Astrocyte of the spinal cord (primary cell): Measurements from ENCODE around the gene KMT2D.

ENCODE experiments used
- DNase-seq: peaks from one replicate; pipeline ENCODE4 v3.0.0; 2011; ENCODE audit warnings: low read depth, low spot score
- H3K4me3 ChIP-seq: 2 replicates; pipeline ENCODE4 v1.5.1; 2011; ENCODE audit warnings: low read depth, mild to moderate bottlenecking, low read length, moderate library complexity
- in situ Hi-C: cut with HindIII; loops from 2 replicates; pipeline ENCODE4 v1.10.0; 2017; ENCODE audit warnings: low sequenced_read_pairs
- TF ChIP-seq, protein P1 (sequence below): IDR thresholded peaks from 2 replicates; pipeline ENCODE4 v1.5.1; 2012; ENCODE audit warnings: low read depth, mild to moderate bottlenecking, low read length, inconsistent platforms

The KMT2D gene

DNA sequence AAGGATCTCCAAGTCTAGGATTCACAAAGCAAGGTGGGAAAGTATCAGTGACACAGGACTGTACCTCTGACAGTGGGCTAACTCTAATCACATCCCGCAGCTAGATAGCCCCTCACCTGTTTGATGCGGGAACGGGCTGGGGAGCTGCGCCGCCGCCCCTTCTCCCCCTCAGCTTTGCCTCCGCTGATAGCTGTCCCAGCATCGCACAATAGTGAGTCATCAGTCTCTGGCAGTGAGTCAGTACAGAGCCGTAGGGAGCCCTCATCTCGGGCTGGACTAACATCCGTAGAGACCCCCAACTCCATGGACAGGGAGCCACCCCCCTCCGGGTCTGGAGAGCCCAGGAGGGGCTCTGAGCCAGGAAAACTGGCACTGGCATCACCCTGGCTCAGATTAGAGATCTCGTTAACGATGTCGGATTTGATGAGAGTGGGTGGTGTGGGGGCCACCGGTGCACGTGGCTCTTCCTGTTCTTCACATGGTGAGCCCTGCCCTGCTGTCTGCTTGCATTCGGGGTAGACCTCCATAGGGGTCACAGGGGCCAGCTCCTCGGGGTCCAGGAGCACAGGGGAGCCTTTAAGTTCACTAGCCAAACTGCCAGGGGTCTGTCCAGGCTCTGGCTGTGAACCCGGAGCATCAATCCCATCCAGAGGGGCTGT lies 10.9 kb downstream of the KMT2D start:
- DNase-seq: peak; percentile 75
- TF ChIP-seq, protein P1, sequence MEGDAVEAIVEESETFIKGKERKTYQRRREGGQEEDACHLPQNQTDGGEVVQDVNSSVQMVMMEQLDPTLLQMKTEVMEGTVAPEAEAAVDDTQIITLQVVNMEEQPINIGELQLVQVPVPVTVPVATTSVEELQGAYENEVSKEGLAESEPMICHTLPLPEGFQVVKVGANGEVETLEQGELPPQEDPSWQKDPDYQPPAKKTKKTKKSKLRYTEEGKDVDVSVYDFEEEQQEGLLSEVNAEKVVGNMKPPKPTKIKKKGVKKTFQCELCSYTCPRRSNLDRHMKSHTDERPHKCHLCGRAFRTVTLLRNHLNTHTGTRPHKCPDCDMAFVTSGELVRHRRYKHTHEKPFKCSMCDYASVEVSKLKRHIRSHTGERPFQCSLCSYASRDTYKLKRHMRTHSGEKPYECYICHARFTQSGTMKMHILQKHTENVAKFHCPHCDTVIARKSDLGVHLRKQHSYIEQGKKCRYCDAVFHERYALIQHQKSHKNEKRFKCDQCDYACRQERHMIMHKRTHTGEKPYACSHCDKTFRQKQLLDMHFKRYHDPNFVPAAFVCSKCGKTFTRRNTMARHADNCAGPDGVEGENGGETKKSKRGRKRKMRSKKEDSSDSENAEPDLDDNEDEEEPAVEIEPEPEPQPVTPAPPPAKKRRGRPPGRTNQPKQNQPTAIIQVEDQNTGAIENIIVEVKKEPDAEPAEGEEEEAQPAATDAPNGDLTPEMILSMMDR: no peak
- in situ Hi-C loops: no loop called here
- no peak overlapping the region for H3K4me3 ChIP-seq

DNA sequence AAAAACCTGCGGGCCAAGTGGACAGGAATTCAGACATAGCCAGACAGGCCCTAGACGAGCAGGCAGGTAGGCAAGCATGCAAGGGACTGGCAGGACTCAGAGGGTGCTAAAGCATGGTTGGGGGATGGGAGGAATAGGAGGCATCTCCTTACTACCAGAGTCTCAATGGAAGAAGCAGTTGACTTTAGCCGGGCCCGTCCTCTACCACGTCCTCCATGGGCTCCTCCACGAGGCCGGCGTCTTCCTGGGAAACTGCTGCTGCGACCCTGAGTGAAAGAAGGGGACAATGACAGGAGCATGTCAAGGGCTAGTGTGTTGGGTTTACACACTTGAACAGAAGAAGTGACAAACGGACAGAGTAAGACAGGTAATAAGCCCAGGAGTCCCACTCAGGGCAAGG lies 11.6 kb downstream of the KMT2D start:
- TF ChIP-seq, protein P1: no peak
- in situ Hi-C loops: no loop called here
- no peak overlapping the region for H3K4me3 ChIP-seq
- no peak for DNase-seq

DNA sequence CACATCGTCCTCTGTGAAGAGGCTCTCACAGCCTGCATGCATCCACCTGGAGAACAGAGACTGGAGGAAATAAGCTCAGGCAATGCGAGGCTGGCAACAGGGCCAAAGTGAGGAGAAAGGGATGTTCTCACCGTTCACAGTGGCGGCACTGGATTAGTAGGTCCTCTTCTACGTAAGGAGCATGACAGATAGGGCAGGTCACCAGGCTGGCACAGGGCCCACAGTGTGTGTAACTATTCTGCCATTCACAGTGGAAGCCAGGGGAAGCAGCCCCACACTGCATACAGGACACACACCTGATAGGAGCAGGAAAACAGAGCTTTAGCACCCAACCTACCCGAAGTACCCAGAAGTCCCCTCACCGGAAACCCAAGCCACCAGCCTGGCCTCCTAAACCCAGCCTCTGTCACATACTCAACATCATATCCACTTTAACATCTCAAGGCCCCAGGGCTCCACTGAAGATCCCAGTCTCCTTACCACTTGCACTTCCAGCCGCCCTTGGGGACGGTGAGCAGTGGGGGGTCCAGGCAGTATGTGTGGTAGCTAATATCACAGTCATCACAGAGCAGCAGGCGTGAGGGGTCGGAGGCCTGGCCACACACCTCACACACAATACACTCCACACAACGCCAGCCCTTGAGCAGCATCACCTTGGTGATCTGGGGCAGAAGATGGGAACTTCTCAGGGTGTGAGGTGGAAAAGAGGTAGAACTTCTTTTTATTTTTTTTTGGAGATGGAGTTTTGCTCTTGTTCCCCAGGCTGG lies 14.3 kb downstream of the KMT2D start:
- no peak overlapping the region for H3K4me3 ChIP-seq
- TF ChIP-seq, protein P1: no peak
- in situ Hi-C loops: no loop called here
- DNase-seq: no peak

DNA sequence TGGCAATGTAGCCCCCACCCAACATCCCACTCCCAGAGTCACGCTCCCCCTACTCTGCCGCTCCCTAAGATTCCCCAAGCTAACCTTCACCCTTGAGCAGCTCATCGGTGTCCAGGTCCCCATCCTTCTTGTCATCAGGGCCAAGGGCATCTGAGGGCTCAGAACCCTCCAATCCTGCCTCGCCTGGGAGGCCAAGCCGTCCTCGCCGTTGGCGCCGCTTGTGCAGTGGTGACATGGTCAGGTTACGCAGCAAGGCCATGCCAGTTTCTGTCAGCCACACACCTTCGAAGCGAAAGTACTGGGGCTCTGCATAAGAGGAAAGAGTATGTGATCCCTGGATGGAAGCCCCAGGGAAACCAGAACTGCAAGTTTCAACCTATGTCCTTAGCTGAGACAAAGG lies 15.9 kb downstream of the KMT2D start:
- TF ChIP-seq, protein P1: no peak
- no peak overlapping the region for H3K4me3 ChIP-seq
- DNase-seq: no peak
- in situ Hi-C loops: no loop called here

DNA sequence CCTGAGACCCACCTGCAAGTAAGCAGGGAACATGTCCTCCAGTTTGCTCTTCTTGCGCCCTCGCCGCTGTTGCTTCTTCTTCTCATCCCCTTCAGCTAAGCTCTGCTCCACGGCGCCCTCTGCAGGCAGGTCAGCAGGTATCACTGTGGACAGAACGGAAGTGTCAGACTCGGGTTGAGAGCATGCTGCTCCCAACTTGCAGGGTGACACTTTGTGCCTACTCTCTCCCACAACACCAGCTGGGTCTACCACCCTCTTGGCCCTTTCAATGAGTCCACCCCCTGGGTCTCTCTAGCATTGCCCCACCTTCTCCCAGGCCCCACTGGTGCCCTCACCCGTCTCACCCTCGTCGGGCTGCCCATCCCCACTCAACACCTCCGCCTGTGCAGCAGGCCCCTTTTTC lies 16.7 kb downstream of the KMT2D start:
- H3K4me3 ChIP-seq: no peak overlapping the region
- peak; percentile 20 for DNase-seq
- TF ChIP-seq, protein P1: peak; percentile 81
- in situ Hi-C loops: no loop called here

DNA sequence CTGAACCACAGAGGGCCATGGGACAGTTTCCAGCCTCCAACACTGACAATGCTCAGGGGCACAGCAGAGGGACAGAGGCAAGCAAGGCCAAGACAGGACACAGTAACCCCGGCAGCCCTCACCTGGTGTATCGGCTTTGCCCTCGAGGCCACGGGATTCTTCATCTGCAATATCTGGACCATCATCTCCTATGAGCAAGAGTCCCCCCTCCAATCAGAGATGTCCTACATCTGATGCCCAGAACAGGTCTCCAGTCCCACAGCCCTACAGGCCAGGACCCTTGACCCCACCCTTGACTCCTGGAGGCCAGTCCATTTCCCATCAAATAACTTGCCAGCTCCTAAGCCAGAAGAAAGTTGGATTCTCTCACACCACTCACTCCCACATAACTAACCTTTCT lies 17.4 kb downstream of the KMT2D start:
- DNase-seq: no peak
- H3K4me3 ChIP-seq: no peak overlapping the region
- in situ Hi-C loops: no loop called here
- TF ChIP-seq, protein P1: no peak
